ENCODE data around the gene FAM200A.

- TF ChIP-seq CTCF (IDR thresholded peaks at IDR 0.05) (no peak), POLR2A (IDR thresholded peaks at IDR 0.05) (no peak)
These were observed 8.0 kb downstream of the FAM200A start for GRCh38 chr7:99543916-99544315.

Data from right lobe of liver (tissue), 4 donors.